K562 (cell line): ENCODE measurements around the gene AFG1L. TPM values are rescaled to one million over a fixed set of nuclear protein-coding genes. Genes with fewer than 3 reads are reported as not detected.

Experiments used
- ATAC-seq: fragments of 200-7000 bp; cut with Tn5 transposase; 3 replicates; pipeline ENCODE4 v1.9.1; 2020; ENCODE audit warnings: moderate library complexity
- BruUV-seq: library from RNA; stranded (reverse); fragments of 400-500 nt; replicated peaks from 2 replicates; lab custom pipeline; 2021; lab: Mats Ljungman, UMichigan
- CTCF ChIA-PET: fragments of 300-600 bp; formaldehyde crosslinking; extraction: SDS; loops from one replicate; lab custom pipeline; 2021; ENCODE audit warnings: low intra/inter-chr PET ratio; lab: Yijun Ruan, JAX
- POLR2A ChIA-PET: fragments of 300-600, 350-650 bp; sonication (Branson Sonifier 250); formaldehyde crosslinking; extraction: SDS; loops from one replicate; lab custom pipeline; 2021; ENCODE audit warnings: antibody characterized with exemption, inconsistent platforms; lab: Yijun Ruan, JAX
- DNase-seq, 4 experiments: peaks; one replicate each; pipeline versions ENCODE4 v3.0.0 to v3.0.0-alpha.2; 2011 to 2018; ENCODE audit warnings: low spot score in 3 of 4, mixed read lengths in 3 of 4; ENCODE audit errors: extremely low read depth in 1 of 4
- FAIRE-seq: peaks from 2 replicates; lab custom pipeline; 2011; peaks lifted over from hg19 to GRCh38; lab: Jason Lieb, UNC
- H2AFZ ChIP-seq: 2 replicates; pipeline ENCODE4 v1.6.0; 2011; ENCODE audit warnings: low read depth, low read length, control low read depth, inconsistent platforms
- H3K27ac ChIP-seq: fragments of 200-600 bp; 3 replicates; pipeline ENCODE4 v1.8.0; 2011; ENCODE audit warnings: low read depth, mild to moderate bottlenecking, control low read depth, inconsistent platforms, low read length, moderate library complexity, mixed read lengths; ENCODE audit errors: extremely low read depth
- H3K27me3 ChIP-seq, 2 experiments: fragments of 300-600 bp in 1 of 2; 2 replicates in 1 of 2; 3 replicates in 1 of 2; pipeline versions ENCODE4 v1.6.0 to v1.8.0; 2011; ENCODE audit warnings: inconsistent platforms in 2 of 2, low read length in 2 of 2, mild to moderate bottlenecking in 1 of 2, mixed read lengths in 1 of 2, moderate library complexity in 1 of 2; ENCODE audit not compliant: control insufficient read depth in 2 of 2, insufficient read depth in 2 of 2
- H3K36me3 ChIP-seq: fragments of 300-600 bp; 3 replicates; pipeline ENCODE4 v1.8.0; 2011; ENCODE audit warnings: mild to moderate bottlenecking, low read length, inconsistent platforms; ENCODE audit not compliant: control insufficient read depth, insufficient read depth
- H3K4me1 ChIP-seq, 2 experiments: fragments of 200-600 bp in 1 of 2; replicated peaks in 1 of 2; 2 replicates in 1 of 2; 3 replicates in 1 of 2; pipeline versions ENCODE4 v1.5.1 to v1.8.0; 2011; ENCODE audit warnings: inconsistent platforms in 2 of 2, low read length in 2 of 2, mild to moderate bottlenecking in 1 of 2, mixed read lengths in 1 of 2, moderate library complexity in 1 of 2; ENCODE audit not compliant: control insufficient read depth in 2 of 2, insufficient read depth in 2 of 2
- H3K4me2 ChIP-seq: 2 replicates; pipeline ENCODE4 v1.6.1; 2011; ENCODE audit warnings: low read length, control low read depth, inconsistent platforms, mixed read lengths; ENCODE audit not compliant: insufficient read depth
- H3K4me3 ChIP-seq: fragments of 200-600 bp; sonication (generic), shearing (Covaris generic); 2 replicates; pipeline ENCODE4 v1.5.1; 2016; ENCODE audit warnings: control low read depth, inconsistent platforms
- H3K79me2 ChIP-seq: fragments of 200-600 bp; 3 replicates; pipeline ENCODE4 v1.8.0; 2011; ENCODE audit warnings: low read length, inconsistent platforms; ENCODE audit not compliant: control insufficient read depth, insufficient read depth
- H3K9ac ChIP-seq, 2 experiments: 2 replicates each; pipeline versions ENCODE4 v1.6.0 to v1.6.1; 2011; ENCODE audit warnings: low read depth in 2 of 2, low read length in 2 of 2, control low read depth in 1 of 2, inconsistent platforms in 1 of 2, mild to moderate bottlenecking in 1 of 2, mixed read lengths in 1 of 2; ENCODE audit not compliant: insufficient read depth in 1 of 2
- H3K9me1 ChIP-seq: one replicate; pipeline ENCODE4 v1.6.0; 2011; ENCODE audit warnings: inconsistent platforms, mild to moderate bottlenecking, low read length, moderate library complexity; ENCODE audit not compliant: control insufficient read depth, insufficient read depth
- H3K9me3 ChIP-seq: replicated peaks from 2 replicates; pipeline ENCODE4 v1.5.1; 2011; ENCODE audit warnings: low read depth, low read length, inconsistent platforms; ENCODE audit not compliant: control insufficient read depth, insufficient read depth
- H4K20me1 ChIP-seq: replicated peaks from 2 replicates; pipeline ENCODE4 v1.6.1; 2011; ENCODE audit warnings: low read length, inconsistent platforms, mixed read lengths; ENCODE audit not compliant: control insufficient read depth, insufficient read depth
- BDP1 ChIP-seq: IDR thresholded peaks from 3 replicates; pipeline ENCODE4 v1.6.1; 2011; ENCODE audit not compliant: insufficient read length, insufficient read depth
- CHAMP1 ChIP-seq: fragments of 450-650 bp; IDR thresholded peaks from 2 replicates; pipeline ENCODE4 v1.6.1; 2016; ENCODE audit warnings: mild to moderate bottlenecking
- ELF2 ChIP-seq: fragments of 250-450 bp; sonication (Bioruptor Pico); IDR thresholded peaks from 2 replicates; pipeline ENCODE4 v1.5.0; 2021; ENCODE audit warnings: mild to moderate bottlenecking
- GATA2 ChIP-seq: sonication (generic); formaldehyde crosslinking; IDR thresholded peaks from 2 replicates; pipeline ENCODE4 v1.4.0; 2020; ENCODE audit warnings: mild to moderate bottlenecking, missing genetic modification reagents
- GATAD2B ChIP-seq: fragments of 450-650 bp; IDR thresholded peaks from 2 replicates; pipeline ENCODE4 v1.6.1; 2017; ENCODE audit warnings: mild to moderate bottlenecking, borderline replicate concordance
- KDM1A ChIP-seq, 2 experiments: fragments of 450-650 bp; IDR thresholded peaks; 2 replicates each; pipeline ENCODE4 v1.6.1; 2016; ENCODE audit warnings: mild to moderate bottlenecking in 2 of 2
- LCOR ChIP-seq: sonication (generic); formaldehyde crosslinking; IDR thresholded peaks from 2 replicates; pipeline ENCODE4 v1.8.0; 2022; ENCODE audit warnings: mild to moderate bottlenecking, missing genetic modification reagents
- NFIC ChIP-seq: fragments of 450-650 bp; IDR thresholded peaks from 2 replicates; pipeline ENCODE4 v1.6.1; 2017; ENCODE audit warnings: mild to moderate bottlenecking, inconsistent platforms
- PML ChIP-seq: IDR thresholded peaks from 2 replicates; pipeline ENCODE4 v1.6.1; 2012; ENCODE audit warnings: low read length, inconsistent platforms
- SIN3A ChIP-seq, 2 experiments: fragments of 150-350 bp in 1 of 2; IDR thresholded peaks; 2 replicates each; pipeline ENCODE4 v1.6.1; 2011 to 2016; ENCODE audit warnings: borderline replicate concordance in 2 of 2, low read depth in 2 of 2, low read length in 2 of 2, mild to moderate bottlenecking in 2 of 2, moderate library complexity in 2 of 2; ENCODE audit not compliant: control insufficient read depth in 1 of 2
- SIRT6 ChIP-seq: IDR thresholded peaks from one replicate; pipeline ENCODE4 v1.6.1; 2012; ENCODE audit warnings: low read depth, mild to moderate bottlenecking, control low read depth, inconsistent platforms, low read length, moderate library complexity
- WGBS: fragments of 100-300 bp; shearing (Covaris generic); methylation state at CpG from one replicate; pipeline ENCODE4 v1.1.6; 2016; ENCODE audit warnings: low coverage, mixed read lengths; ENCODE audit not compliant: insufficient coverage; ENCODE audit errors: missing lambda C conversion rate; 5-methylcytosine and 5-hydroxymethylcytosine counted together
- in situ Hi-C: fragments of 300-500 bp; cut with MboI; formaldehyde crosslinking; loops from 4 replicates; pipeline ENCODE4 v1.15.0; 2018; ENCODE audit warnings: inconsistent platforms, mixed read lengths
- intact Hi-C: fragments of 100-400 bp; cut with micrococcal nuclease; formaldehyde crosslinking; loops from 2 replicates; pipeline ENCODE4 v1.14.2; 2022
- polyA plus RNA-seq, 8 experiments: library from polyadenylated mRNA; depleted of rRNA in 4 of 8; stranded (reverse) in 5 of 8; unstranded in 3 of 8; fragments of >200 nt; fragmentation: Nextera tagmentation in 2 of 8; fragmentation: Illumina TruSeq in 1 of 8; extraction: Ambion mirVana in 2 of 8; extraction: Trizol in 1 of 8; gene quantifications; 2 replicates each; pipeline versions ENCODE4 v1.2.1 to v1.2.3, GENCODE V29; 2011 to 2014; ENCODE audit warnings: inconsistent platforms in 1 of 8, missing spikeins in 1 of 8
- total RNA-seq, 7 experiments: library from RNA; depleted of rRNA in 6 of 7; stranded (reverse); fragments of >200 nt in 6 of 7; fragmentation: Illumina TruSeq in 2 of 7; extraction: Trizol in 2 of 7; gene quantifications; 2 replicates each; pipeline versions ENCODE4 v1.2.1 to v1.2.3, GENCODE V29; 2011 to 2021; ENCODE audit warnings: low replicate concordance in 1 of 7

Gene AFG1L
- total and polyA plus RNA-seq, 9 of the 15 experiments (the other 6 are each of a cell fraction or from before 2014, with no cell fraction given) = 2.2 to 15.5 (median 5.8) TPM

GRCh38 chr6:108497883-108498282, 203.0 kb downstream of the AFG1L start (continued):
- TF ChIP-seq SIRT6 = no peak
- TF ChIP-seq, all 486 proteins: peak for 5

GRCh38 chr6:108501559-108501958, 206.7 kb downstream of the AFG1L start:
- BruUV-seq = no TSS peak
- CTCF ChIA-PET = no interaction called here
- FAIRE-seq = no peak
- Histone ChIP-seq H3K9ac (no peak overlapping the region), H3K9me1 (no peaks in the 10 kb centered on the region), H3K79me2 (no peaks in the 10 kb centered on the region), H3K27ac (no peak overlapping the region), H4K20me1 (no peaks in the 10 kb centered on the region), H3K36me3 (no peaks in the 10 kb centered on the region), H3K27me3 (no peaks in the 10 kb centered on the region), H3K4me3 (no peak overlapping the region), H3K4me2 (no peak overlapping the region), H3K9me3 (no peaks in the 10 kb centered on the region), H2AFZ (no peak overlapping the region), H3K4me1 (peaks cover 3 to 13% of the 10 kb centered on the region in 2 experiments; a peak in 3 of 5 replicates)
- TF ChIP-seq ELF2 (CRISPR knock-in tag) (no peak), NFIC (peak; percentile 28; the same call in 1 of the 2 replicates)
- WGBS = 51% methylated on average over 3 of the region's 3 CpGs
- in situ Hi-C loops = no loop called here
- POLR2A ChIA-PET = no interaction called here
- ATAC-seq = no peak
- intact Hi-C loops = no loop called here
- no peak for DNase-seq

- no TSS peak for BruUV-seq
- ChIA-PET CTCF (no interaction called here), POLR2A (no interaction called here)
- TF ChIP-seq LCOR (CRISPR knock-in tag) = 0 out of 2 replicates have a peak, but pooled peaks have one; percentile 9
- peak; percentile 58; the same call in 1 of the 2 replicates for TF ChIP-seq GATAD2B
- no peak for TF ChIP-seq CHAMP1
- no peak for TF ChIP-seq BDP1
- TF ChIP-seq KDM1A (IDR thresholded peaks at IDR 0.05) = peak; percentile 47 to 68; a peak in 3 of 4 replicates
- TF ChIP-seq SIN3A (IDR thresholded peaks at IDR 0.05; ENCODE audit: borderline replicate concordance in 2 of 2, control insufficient read depth in 1 of 2, low read depth in 2 of 2, low read length in 2 of 2) = no peak
- 0 out of 2 replicates have a peak, but pooled peaks have one; percentile 41 for TF ChIP-seq PML
- TF ChIP-seq GATA2 (CRISPR knock-in tag) = peak; percentile 53
These were observed 208.0 kb downstream of the AFG1L start for GRCh38 chr6:108502832-108503231.

More at GRCh38 chr6:108502832-108503231, 208.0 kb downstream of the AFG1L start:
- in situ Hi-C loops (no loop called here), intact Hi-C loops (no loop called here)
- Histone ChIP-seq H3K4me3 (no peak overlapping the region), H3K4me1 (peaks cover 3 to 13% of the 10 kb centered on the region in 2 experiments; a peak in 3 of 5 replicates), H3K27me3 (no peaks in the 10 kb centered on the region), H3K9ac (no peak overlapping the region), H3K9me1 (no peaks in the 10 kb centered on the region), H3K27ac (no peak overlapping the region), H2AFZ (no peak overlapping the region), H3K36me3 (no peaks in the 10 kb centered on the region), H3K4me2 (peak overlapping the region; percentile 2; the same call in 1 of the 2 replicates), H3K79me2 (no peaks in the 10 kb centered on the region), H3K9me3 (no peaks in the 10 kb centered on the region), H4K20me1 (no peaks in the 10 kb centered on the region)
- 0% methylated on average over 1 of the region's 1 CpG for WGBS
- DNase-seq (peak in 1 of 4 experiments; percentile 50), FAIRE-seq (no peak), ATAC-seq (peak; percentile 43; the same call in 2 of the 3 replicates)
